HepG2 (cell line): ENCODE data around the gene PCDHGB1. TPM values are rescaled to one million over a fixed set of nuclear protein-coding genes. Genes with fewer than 3 reads are reported as not detected.

ENCODE experiments used
- AGO1 ChIP-seq: fragments of 200-400 bp; formaldehyde crosslinking; IDR thresholded peaks from 2 replicates; pipeline ENCODE4 v1.6.1; 2017; ENCODE audit warnings: mild to moderate bottlenecking, low read depth, low read length, moderate library complexity; ENCODE audit not compliant: poor library complexity, severe bottlenecking
- AHR ChIP-seq: IDR thresholded peaks from 2 replicates; pipeline ENCODE4 v1.6.1; 2018; ENCODE audit warnings: missing genetic modification reagents, missing compliant biosample characterization
- CEBPG ChIP-seq: IDR thresholded peaks from 2 replicates; pipeline ENCODE4 v1.6.1; 2016
- JARID2 ChIP-seq: sonication (generic); formaldehyde crosslinking; IDR thresholded peaks from 2 replicates; pipeline ENCODE4 v1.8.1; 2023; ENCODE audit warnings: missing genetic modification reagents, inconsistent platforms; ENCODE audit not compliant: insufficient replicate concordance
- MIXL1 ChIP-seq: IDR thresholded peaks from 2 replicates; pipeline ENCODE4 v1.6.1; 2016
- REPIN1 ChIP-seq: sonication (generic); formaldehyde crosslinking; IDR thresholded peaks from 2 replicates; pipeline ENCODE4 v1.8.0; 2022; ENCODE audit warnings: missing genetic modification reagents, low read depth, mild to moderate bottlenecking, borderline replicate concordance
- SP4 ChIP-seq: sonication (generic); formaldehyde crosslinking; IDR thresholded peaks from 2 replicates; pipeline ENCODE4 v1.8.1; 2023; ENCODE audit warnings: mild to moderate bottlenecking, missing genetic modification reagents
- TBP ChIP-seq: sonication (generic); formaldehyde crosslinking; IDR thresholded peaks from 2 replicates; pipeline ENCODE4 v1.5.0; 2020; ENCODE audit warnings: missing genetic modification reagents
- TCF7L2 ChIP-seq: IDR thresholded peaks from 2 replicates; pipeline ENCODE4 v1.6.1; 2011; ENCODE audit warnings: mild to moderate bottlenecking, low read depth, low read length, moderate library complexity
- ZBTB21 ChIP-seq: sonication (generic); formaldehyde crosslinking; IDR thresholded peaks from 2 replicates; pipeline ENCODE4 v1.4.0; 2020; ENCODE audit warnings: missing genetic modification reagents
- ZNF232 ChIP-seq: sonication (generic); formaldehyde crosslinking; IDR thresholded peaks from 2 replicates; pipeline ENCODE4 v1.4.0; 2020; ENCODE audit warnings: missing genetic modification reagents, borderline replicate concordance
- ZNF33A ChIP-seq: sonication (generic); formaldehyde crosslinking; IDR thresholded peaks from 2 replicates; pipeline ENCODE4 v1.5.1; 2020; ENCODE audit warnings: missing genetic modification reagents, mild to moderate bottlenecking, moderate library complexity, borderline replicate concordance
- ZNF460 ChIP-seq: sonication (generic); formaldehyde crosslinking; IDR thresholded peaks from 2 replicates; pipeline ENCODE4 v1.5.1; 2020; ENCODE audit warnings: missing genetic modification reagents, mild to moderate bottlenecking, borderline replicate concordance
- ZNF549 ChIP-seq: sonication (generic); formaldehyde crosslinking; IDR thresholded peaks from 2 replicates; pipeline ENCODE4 v1.5.0; 2020; ENCODE audit warnings: missing genetic modification reagents
- ZSCAN25 ChIP-seq: sonication (generic); formaldehyde crosslinking; IDR thresholded peaks from 2 replicates; pipeline ENCODE4 v1.8.0; 2022; ENCODE audit warnings: mild to moderate bottlenecking, missing genetic modification reagents
- polyA plus RNA-seq, 8 experiments: library from polyadenylated mRNA; depleted of rRNA in 3 of 8; stranded (reverse) in 7 of 8; unstranded in 1 of 8; fragments of >200 nt; fragmentation: Illumina TruSeq in 4 of 8; extraction: Trizol in 4 of 8; gene quantifications; 2 replicates each; pipeline versions ENCODE4 v1.2.1 to v1.2.3, GENCODE V29; 2011 to 2016; ENCODE audit warnings: low read depth in 4 of 8, missing spikeins in 1 of 8, mixed read lengths in 1 of 8; ENCODE audit not compliant: insufficient read depth in 1 of 8
- total RNA-seq, 5 experiments: library from RNA; depleted of rRNA; stranded (reverse); fragments of >200 nt; fragmentation: Illumina TruSeq; extraction: Trizol; gene quantifications; 2 replicates each; pipeline ENCODE4 v1.2.3, GENCODE V29; 2016; ENCODE audit warnings: low read depth in 1 of 5
- TF ChIP-seq, protein P1 (sequence below): sonication (generic); formaldehyde crosslinking; IDR thresholded peaks from 2 replicates; pipeline ENCODE4 v1.5.0; 2020; ENCODE audit warnings: missing genetic modification reagents, mild to moderate bottlenecking, borderline replicate concordance
- TF ChIP-seq, protein P2 (sequence below): IDR thresholded peaks from 2 replicates; pipeline ENCODE4 v1.6.1; 2016; ENCODE audit warnings: low read depth, control low read depth
- TF ChIP-seq, protein P3 (sequence below): sonication (generic); formaldehyde crosslinking; conservative IDR thresholded peaks from 2 replicates; pipeline ENCODE4 v1.8.1; 2023; ENCODE audit warnings: missing genetic modification reagents
- TF ChIP-seq, protein P4 (sequence below): IDR thresholded peaks from 2 replicates; pipeline ENCODE4 v1.6.1; 2016; ENCODE audit warnings: control low read depth
- TF ChIP-seq, protein P5 (sequence below): sonication (generic); formaldehyde crosslinking; IDR thresholded peaks from 2 replicates; pipeline ENCODE4 v1.8.1; 2023; ENCODE audit warnings: mild to moderate bottlenecking, inconsistent platforms, moderate library complexity, missing genetic modification reagents, borderline replicate concordance

PCDHGB1 gene
- total and polyA plus RNA-seq, 2 of the 13 experiments (the other 11 are each of a cell fraction or from before 2014, with no cell fraction given), result 1.0 to 2.6 TPM

DNA sequence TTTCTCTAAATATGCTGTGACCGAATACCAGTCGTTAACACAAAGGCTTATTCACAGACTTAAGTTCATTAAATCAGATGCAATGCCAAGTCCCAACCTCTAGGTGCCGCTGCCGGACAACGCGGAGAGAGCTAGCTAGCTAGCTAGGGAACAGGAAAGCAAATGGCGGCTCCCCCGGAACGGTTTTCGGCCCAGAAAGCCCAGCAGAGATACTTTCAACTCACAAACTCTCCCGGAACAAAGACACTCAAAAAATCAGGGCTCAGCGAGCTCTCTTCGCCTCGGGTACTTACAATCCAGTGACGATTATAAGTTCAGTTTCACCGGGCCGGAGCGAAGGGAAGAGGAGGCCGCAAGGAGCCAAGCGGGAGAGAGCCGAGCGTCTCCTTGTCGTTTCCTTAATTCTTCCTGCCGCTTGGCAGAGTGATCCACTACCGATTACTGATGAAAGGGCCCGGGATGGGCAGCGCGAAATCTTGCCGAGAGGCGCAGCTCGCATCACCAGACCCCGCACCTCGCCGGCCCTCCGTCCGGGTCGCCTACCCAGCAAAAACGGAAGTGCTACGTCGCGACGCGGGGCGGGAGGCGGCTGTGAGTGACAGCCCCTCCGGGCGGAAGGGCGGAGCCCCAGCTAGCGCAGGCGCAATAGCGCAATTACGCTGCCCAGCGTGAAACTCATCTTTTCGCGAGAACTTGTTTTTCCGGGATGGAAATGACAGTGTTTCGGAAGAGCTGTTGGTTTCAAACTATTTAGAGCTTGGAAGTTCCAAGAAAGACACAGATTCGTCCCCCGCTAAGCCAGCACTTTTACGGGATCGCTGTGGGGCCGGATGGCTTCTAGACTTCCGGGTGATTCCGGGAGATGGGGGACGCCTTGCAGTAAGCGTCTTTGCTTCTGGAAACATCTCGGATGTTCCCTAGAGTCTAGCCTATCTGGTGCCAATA, 29.4 kb upstream of the PCDHGB1 start, which contains the start of gene TAF7 (continued):
- TF ChIP-seq JARID2 (no peak), MIXL1 (CRISPR knock-in tag) (no peak), ZBTB21 (CRISPR knock-in tag) (no peak), ZNF232 (CRISPR knock-in tag) (peak; percentile 42; the same call in 1 of the 2 replicates), TCF7L2 (no peak), AHR (CRISPR knock-in tag) (peak; percentile 83; the same call in 1 of the 2 replicates), ZNF33A (CRISPR knock-in tag) (peak; percentile 62; the same call in 1 of the 2 replicates), AGO1 (peak; percentile 65), ZNF460 (CRISPR knock-in tag) (no peak; the same call in 1 of the 2 replicates), ZNF549 (no peak), CEBPG (CRISPR knock-in tag) (0 out of 2 replicates have a peak, but pooled peaks have one; percentile 12), TBP (CRISPR knock-in tag) (no peak), ZSCAN25 (CRISPR knock-in tag) (no peak), REPIN1 (CRISPR knock-in tag) (peak; percentile 76), SP4 (CRISPR knock-in tag) (peak; percentile 79; the same call in 1 of the 2 replicates)
- TF ChIP-seq, protein P1, sequence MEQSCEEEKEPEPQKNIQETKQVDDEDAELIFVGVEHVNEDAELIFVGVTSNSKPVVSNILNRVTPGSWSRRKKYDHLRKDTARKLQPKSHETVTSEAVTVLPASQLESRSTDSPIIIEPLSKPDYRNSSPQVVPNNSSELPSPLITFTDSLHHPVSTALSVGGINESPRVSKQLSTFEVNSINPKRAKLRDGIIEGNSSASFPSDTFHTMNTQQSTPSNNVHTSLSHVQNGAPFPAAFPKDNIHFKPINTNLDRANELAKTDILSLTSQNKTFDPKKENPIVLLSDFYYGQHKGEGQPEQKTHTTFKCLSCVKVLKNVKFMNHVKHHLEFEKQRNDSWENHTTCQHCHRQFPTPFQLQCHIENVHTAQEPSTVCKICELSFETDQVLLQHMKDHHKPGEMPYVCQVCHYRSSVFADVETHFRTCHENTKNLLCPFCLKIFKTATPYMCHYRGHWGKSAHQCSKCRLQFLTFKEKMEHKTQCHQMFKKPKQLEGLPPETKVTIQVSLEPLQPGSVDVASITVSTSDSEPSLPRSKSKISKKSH, result peak; percentile 86; the same call in 1 of the 2 replicates
- TF ChIP-seq, protein P2, sequence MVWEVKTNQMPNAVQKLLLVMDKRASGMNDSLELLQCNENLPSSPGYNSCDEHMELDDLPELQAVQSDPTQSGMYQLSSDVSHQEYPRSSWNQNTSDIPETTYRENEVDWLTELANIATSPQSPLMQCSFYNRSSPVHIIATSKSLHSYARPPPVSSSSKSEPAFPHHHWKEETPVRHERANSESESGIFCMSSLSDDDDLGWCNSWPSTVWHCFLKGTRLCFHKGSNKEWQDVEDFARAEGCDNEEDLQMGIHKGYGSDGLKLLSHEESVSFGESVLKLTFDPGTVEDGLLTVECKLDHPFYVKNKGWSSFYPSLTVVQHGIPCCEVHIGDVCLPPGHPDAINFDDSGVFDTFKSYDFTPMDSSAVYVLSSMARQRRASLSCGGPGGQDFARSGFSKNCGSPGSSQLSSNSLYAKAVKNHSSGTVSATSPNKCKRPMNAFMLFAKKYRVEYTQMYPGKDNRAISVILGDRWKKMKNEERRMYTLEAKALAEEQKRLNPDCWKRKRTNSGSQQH (CRISPR knock-in tag), result no peak
- TF ChIP-seq, protein P3, sequence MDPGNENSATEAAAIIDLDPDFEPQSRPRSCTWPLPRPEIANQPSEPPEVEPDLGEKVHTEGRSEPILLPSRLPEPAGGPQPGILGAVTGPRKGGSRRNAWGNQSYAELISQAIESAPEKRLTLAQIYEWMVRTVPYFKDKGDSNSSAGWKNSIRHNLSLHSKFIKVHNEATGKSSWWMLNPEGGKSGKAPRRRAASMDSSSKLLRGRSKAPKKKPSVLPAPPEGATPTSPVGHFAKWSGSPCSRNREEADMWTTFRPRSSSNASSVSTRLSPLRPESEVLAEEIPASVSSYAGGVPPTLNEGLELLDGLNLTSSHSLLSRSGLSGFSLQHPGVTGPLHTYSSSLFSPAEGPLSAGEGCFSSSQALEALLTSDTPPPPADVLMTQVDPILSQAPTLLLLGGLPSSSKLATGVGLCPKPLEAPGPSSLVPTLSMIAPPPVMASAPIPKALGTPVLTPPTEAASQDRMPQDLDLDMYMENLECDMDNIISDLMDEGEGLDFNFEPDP, result peak; percentile 89; the same call in 1 of the 2 replicates
- TF ChIP-seq, protein P4, sequence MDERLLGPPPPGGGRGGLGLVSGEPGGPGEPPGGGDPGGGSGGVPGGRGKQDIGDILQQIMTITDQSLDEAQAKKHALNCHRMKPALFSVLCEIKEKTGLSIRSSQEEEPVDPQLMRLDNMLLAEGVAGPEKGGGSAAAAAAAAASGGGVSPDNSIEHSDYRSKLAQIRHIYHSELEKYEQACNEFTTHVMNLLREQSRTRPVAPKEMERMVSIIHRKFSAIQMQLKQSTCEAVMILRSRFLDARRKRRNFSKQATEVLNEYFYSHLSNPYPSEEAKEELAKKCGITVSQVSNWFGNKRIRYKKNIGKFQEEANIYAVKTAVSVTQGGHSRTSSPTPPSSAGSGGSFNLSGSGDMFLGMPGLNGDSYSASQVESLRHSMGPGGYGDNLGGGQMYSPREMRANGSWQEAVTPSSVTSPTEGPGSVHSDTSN, result peak; percentile 97
- TF ChIP-seq, protein P5, sequence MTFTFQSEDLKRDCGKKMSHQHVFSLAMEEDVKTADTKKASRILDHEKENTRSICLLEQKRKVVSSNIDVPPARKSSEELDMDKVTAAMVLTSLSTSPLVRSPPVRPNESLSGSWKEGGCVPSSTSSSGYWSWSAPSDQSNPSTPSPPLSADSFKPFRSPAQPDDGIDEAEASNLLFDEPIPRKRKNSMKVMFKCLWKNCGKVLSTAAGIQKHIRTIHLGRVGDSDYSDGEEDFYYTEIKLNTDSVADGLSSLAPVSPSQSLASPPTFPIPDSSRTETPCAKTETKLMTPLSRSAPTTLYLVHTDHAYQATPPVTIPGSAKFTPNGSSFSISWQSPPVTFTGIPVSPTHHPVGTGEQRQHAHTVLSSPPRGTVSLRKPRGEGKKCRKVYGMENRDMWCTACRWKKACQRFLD (CRISPR knock-in tag), result peak; percentile 82; the same call in 1 of the 2 replicates
